IMR-90 (cell line): Measurements from ENCODE around the gene MACF1. TPM values are rescaled to one million over a fixed set of nuclear protein-coding genes. Genes with fewer than 3 reads are reported as not detected.

ENCODE experiments used
- ATAC-seq: fragments of 200-7000 bp; cut with Tn5 transposase; 2 replicates; pipeline ENCODE4 v1.9.1; 2020; ENCODE audit warnings: low read depth, mild to moderate bottlenecking, moderate library complexity
- BruUV-seq: library from RNA; stranded (reverse); fragments of 400-500 nt; replicated peaks from 2 replicates; lab custom pipeline; 2021; lab: Mats Ljungman, UMichigan
- CTCF ChIA-PET: fragments of 300-600 bp; formaldehyde crosslinking; extraction: SDS; loops from one replicate; lab custom pipeline; 2021; ENCODE audit warnings: antibody characterized with exemption; lab: Yijun Ruan, JAX
- POLR2A ChIA-PET: fragments of 300-600 bp; sonication (Branson Sonifier 250); formaldehyde crosslinking; loops from one replicate; lab custom pipeline; 2022; ENCODE audit warnings: antibody characterized with exemption; ENCODE audit not compliant: unreplicated experiment; lab: Charles Lee
- DNase-seq: peaks from one replicate; pipeline ENCODE4 v3.0.0; 2013
- H2AFZ ChIP-seq: replicated peaks from 2 replicates; pipeline ENCODE3; 2013; ENCODE audit warnings: low read length, mild to moderate bottlenecking; ENCODE audit not compliant: poor library complexity
- H2AK5ac ChIP-seq: 2 replicates; pipeline ENCODE4 v1.6.1; 2013; ENCODE audit warnings: low read depth, low read length, inconsistent platforms
- H2AK9ac ChIP-seq: replicated peaks from 2 replicates; pipeline ENCODE3; 2013; ENCODE audit warnings: mild to moderate bottlenecking, low read depth, low read length, moderate library complexity; ENCODE audit not compliant: poor library complexity
- H2BK120ac ChIP-seq: 2 replicates; pipeline ENCODE4 v1.6.1; 2013; ENCODE audit warnings: low read depth, low read length, inconsistent platforms
- H2BK15ac ChIP-seq: 3 replicates; pipeline ENCODE4 v1.6.1; 2013; ENCODE audit warnings: low read depth, low read length, inconsistent platforms
- H2BK20ac ChIP-seq: 2 replicates; pipeline ENCODE4 v1.6.1; 2013; ENCODE audit warnings: low read depth, mild to moderate bottlenecking, inconsistent platforms, low read length, moderate library complexity
- H2BK5ac ChIP-seq: 2 replicates; pipeline ENCODE4 v1.6.1; 2013; ENCODE audit warnings: mild to moderate bottlenecking, low read depth, low read length, inconsistent platforms; ENCODE audit not compliant: poor library complexity, severe bottlenecking
- H3K14ac ChIP-seq: replicated peaks from 2 replicates; pipeline ENCODE4 v1.6.1; 2013; ENCODE audit warnings: low read depth, low read length, inconsistent platforms
- H3K18ac ChIP-seq: 2 replicates; pipeline ENCODE4 v1.6.1; 2013; ENCODE audit warnings: low read depth, low read length, control low read depth
- H3K23ac ChIP-seq: 2 replicates; pipeline ENCODE4 v1.6.1; 2013; ENCODE audit warnings: low read depth, low read length, inconsistent platforms
- H3K27ac ChIP-seq: 2 replicates; pipeline ENCODE4 v1.5.1; 2013; ENCODE audit warnings: mild to moderate bottlenecking, control low read depth, low read length; ENCODE audit not compliant: insufficient read depth
- H3K27me3 ChIP-seq: 2 replicates; pipeline ENCODE4 v1.6.1; 2013; ENCODE audit warnings: low read length; ENCODE audit not compliant: control insufficient read depth, insufficient read depth
- H3K36me3 ChIP-seq: 2 replicates; pipeline ENCODE4 v1.6.1; 2013; ENCODE audit warnings: low read length, mixed read lengths; ENCODE audit not compliant: control insufficient read depth, insufficient read depth
- H3K4ac ChIP-seq: 2 replicates; pipeline ENCODE4 v1.6.1; 2013; ENCODE audit warnings: low read depth, low read length, inconsistent platforms
- H3K4me1 ChIP-seq: 2 replicates; pipeline ENCODE4 v1.6.1; 2013; ENCODE audit warnings: low read length, mixed read lengths; ENCODE audit not compliant: control insufficient read depth, insufficient read depth
- H3K4me2 ChIP-seq: 2 replicates; pipeline ENCODE4 v1.6.1; 2013; ENCODE audit warnings: low read depth, mild to moderate bottlenecking, control low read depth, low read length, moderate library complexity
- H3K4me3 ChIP-seq: 2 replicates; pipeline ENCODE4 v1.5.1; 2013; ENCODE audit warnings: low read depth, mild to moderate bottlenecking, control low read depth, low read length, moderate library complexity; ENCODE audit not compliant: insufficient read depth
- H3K56ac ChIP-seq: 2 replicates; pipeline ENCODE4 v1.6.1; 2013; ENCODE audit warnings: low read length, inconsistent platforms; ENCODE audit not compliant: insufficient read depth; ENCODE audit errors: extremely low read depth
- H3K79me1 ChIP-seq, 2 experiments: 2 replicates each; pipeline ENCODE4 v1.6.1; 2013; ENCODE audit warnings: low read length in 2 of 2, inconsistent platforms in 1 of 2, low read depth in 1 of 2
- H3K9ac ChIP-seq: 2 replicates; pipeline ENCODE4 v1.6.1; 2013; ENCODE audit warnings: low read depth, low read length, control low read depth
- H3K9me1 ChIP-seq: 2 replicates; pipeline ENCODE4 v1.6.1; 2013; ENCODE audit warnings: low read length, inconsistent platforms; ENCODE audit not compliant: insufficient read depth
- H3K9me3 ChIP-seq: 2 replicates; pipeline ENCODE4 v1.6.1; 2013; ENCODE audit warnings: low read length; ENCODE audit not compliant: control insufficient read depth, insufficient read depth
- H4K20me1 ChIP-seq: 2 replicates; pipeline ENCODE4 v1.6.1; 2013; ENCODE audit warnings: low read length, inconsistent platforms; ENCODE audit not compliant: insufficient read depth
- H4K5ac ChIP-seq: 2 replicates; pipeline ENCODE4 v1.6.1; 2013; ENCODE audit warnings: mild to moderate bottlenecking, low read depth, low read length, control low read depth
- H4K8ac ChIP-seq, 2 experiments: 2 replicates each; pipeline ENCODE4 v1.6.1; 2013; ENCODE audit warnings: low read depth in 2 of 2, low read length in 2 of 2, control low read depth in 1 of 2, inconsistent platforms in 1 of 2
- H4K91ac ChIP-seq: 2 replicates; pipeline ENCODE4 v1.6.1; 2013; ENCODE audit warnings: low read depth, low read length, inconsistent platforms; ENCODE audit not compliant: insufficient read depth
- BHLHE40 ChIP-seq: fragments of 150-350 bp; IDR thresholded peaks from 2 replicates; pipeline ENCODE4 v1.6.1; 2016; ENCODE audit warnings: mild to moderate bottlenecking, low read depth, low read length
- CHD1 ChIP-seq: IDR thresholded peaks from 2 replicates; pipeline ENCODE4 v1.6.1; 2012; ENCODE audit warnings: low read depth, low read length, improper control_type of control experiment
- MAFK ChIP-seq: IDR thresholded peaks from 2 replicates; pipeline ENCODE4 v1.6.1; 2012; ENCODE audit warnings: low read depth, low read length, improper control_type of control experiment
- MAZ ChIP-seq: IDR thresholded peaks from 2 replicates; pipeline ENCODE4 v1.6.1; 2012; ENCODE audit warnings: low read depth, mild to moderate bottlenecking, low read length, improper control_type of control experiment, moderate library complexity, borderline replicate concordance
- MXI1 ChIP-seq: IDR thresholded peaks from 2 replicates; pipeline ENCODE4 v1.6.1; 2012; ENCODE audit warnings: low read depth, mild to moderate bottlenecking, low read length, moderate library complexity, borderline replicate concordance
- RCOR1 ChIP-seq: IDR thresholded peaks from 2 replicates; pipeline ENCODE4 v1.6.1; 2012; ENCODE audit warnings: mild to moderate bottlenecking, low read length, improper control_type of control experiment; ENCODE audit not compliant: insufficient replicate concordance
- WGBS, 2 experiments: methylation state at CpG; one replicate each; pipeline versions ENCODE4 v1.1.5 to v1.1.7; 2013; ENCODE audit warnings: missing lambda C conversion rate in 2 of 2; ENCODE audit not compliant: insufficient read length in 1 of 2; ENCODE audit errors: extremely low coverage in 2 of 2; 5-methylcytosine and 5-hydroxymethylcytosine counted together
- dilution Hi-C: fragments of 300-500 bp; cut with HindIII; formaldehyde crosslinking; loops from one replicate; pipeline ENCODE4 v1.14.3; 2018; ENCODE audit warnings: low sequenced_read_pairs; ENCODE audit not compliant: unreplicated experiment
- in situ Hi-C: fragments of 300-500 bp; cut with MboI; formaldehyde crosslinking; loops from 3 replicates; pipeline ENCODE4 v1.14.3; 2019; ENCODE audit warnings: low sequenced_read_pairs, inconsistent platforms, mixed read lengths
- intact Hi-C: fragments of 100-400 bp; cut with micrococcal nuclease; formaldehyde crosslinking; loops from 2 replicates; pipeline ENCODE4 v1.10.0; 2022
- polyA plus RNA-seq, 3 experiments: library from polyadenylated mRNA; depleted of rRNA; stranded (reverse); fragments of >200 nt; gene quantifications; 2 replicates each; pipeline ENCODE4 v1.2.3, GENCODE V29; 2012; ENCODE audit warnings: low replicate concordance in 1 of 3
- total RNA-seq: library from RNA; depleted of rRNA; stranded (reverse); fragments of >200 nt; gene quantifications from 2 replicates; pipeline ENCODE4 v1.2.3, GENCODE V29; 2012
- TF ChIP-seq, protein P1 (sequence below): conservative IDR thresholded peaks from 2 replicates; pipeline ENCODE4 v1.5.1; 2012; ENCODE audit warnings: mild to moderate bottlenecking, low read depth, low read length, improper control_type of control experiment

MACF1 gene
- total and polyA plus RNA-seq, 2 of the 4 experiments (the other 2 are of a cell fraction) = 67.6 to 369 TPM

DNA sequence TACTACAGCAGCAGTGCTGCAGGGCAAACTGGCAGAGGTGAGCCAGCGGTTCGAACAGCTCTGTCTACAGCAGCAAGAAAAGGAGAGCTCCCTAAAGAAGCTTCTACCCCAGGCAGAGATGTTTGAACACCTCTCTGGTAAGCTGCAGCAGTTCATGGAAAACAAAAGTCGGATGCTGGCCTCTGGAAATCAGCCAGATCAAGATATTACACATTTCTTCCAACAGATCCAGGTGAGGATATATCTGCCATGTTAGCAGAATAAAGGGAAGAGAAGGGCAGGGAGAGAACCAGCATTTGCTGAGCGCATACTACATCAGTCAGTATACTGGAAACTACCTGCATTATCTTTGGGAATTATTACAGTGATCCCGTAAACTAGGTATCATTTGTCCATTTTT lies 157.0 kb downstream of the MACF1 start:
- BruUV-seq = no TSS peak
- ChIA-PET POLR2A (no interaction called here), CTCF (interaction anchor here (0.6 to 0.8 kb wide), 4 partner anchors 26 to 263 kb away, joined by 3 read pairs; no protein-coding TSS in a partner anchor)

More for the DNA sequence above, 157.0 kb downstream of the MACF1 start:
- H3K23ac ChIP-seq = no peak overlapping the region
- H3K18ac ChIP-seq = no peak overlapping the region
- H2AK5ac ChIP-seq = no peak overlapping the region
- in situ Hi-C loops (no loop called here), dilution Hi-C loops (loop anchor here (25.0 kb wide), 1 partner anchor 101 kb away; no protein-coding TSS in a partner anchor), intact Hi-C loops (no loop called here)
- H3K56ac ChIP-seq = no peak overlapping the region
- H3K27ac ChIP-seq = no peak overlapping the region
- no peaks in the 10 kb centered on the region for H3K9me1 ChIP-seq
- H3K4me2 ChIP-seq = no peak overlapping the region
- no peak overlapping the region for H4K5ac ChIP-seq
- H2BK120ac ChIP-seq = no peak overlapping the region
- TF ChIP-seq, protein P1, sequence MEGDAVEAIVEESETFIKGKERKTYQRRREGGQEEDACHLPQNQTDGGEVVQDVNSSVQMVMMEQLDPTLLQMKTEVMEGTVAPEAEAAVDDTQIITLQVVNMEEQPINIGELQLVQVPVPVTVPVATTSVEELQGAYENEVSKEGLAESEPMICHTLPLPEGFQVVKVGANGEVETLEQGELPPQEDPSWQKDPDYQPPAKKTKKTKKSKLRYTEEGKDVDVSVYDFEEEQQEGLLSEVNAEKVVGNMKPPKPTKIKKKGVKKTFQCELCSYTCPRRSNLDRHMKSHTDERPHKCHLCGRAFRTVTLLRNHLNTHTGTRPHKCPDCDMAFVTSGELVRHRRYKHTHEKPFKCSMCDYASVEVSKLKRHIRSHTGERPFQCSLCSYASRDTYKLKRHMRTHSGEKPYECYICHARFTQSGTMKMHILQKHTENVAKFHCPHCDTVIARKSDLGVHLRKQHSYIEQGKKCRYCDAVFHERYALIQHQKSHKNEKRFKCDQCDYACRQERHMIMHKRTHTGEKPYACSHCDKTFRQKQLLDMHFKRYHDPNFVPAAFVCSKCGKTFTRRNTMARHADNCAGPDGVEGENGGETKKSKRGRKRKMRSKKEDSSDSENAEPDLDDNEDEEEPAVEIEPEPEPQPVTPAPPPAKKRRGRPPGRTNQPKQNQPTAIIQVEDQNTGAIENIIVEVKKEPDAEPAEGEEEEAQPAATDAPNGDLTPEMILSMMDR = no peak
- TF ChIP-seq BHLHE40 (no peak), MAZ (no peak), RCOR1 (no peak), MAFK (no peak), CHD1 (no peak), MXI1 (no peak)
- H3K27me3 ChIP-seq = no peaks in the 10 kb centered on the region
- no peak overlapping the region for H3K4ac ChIP-seq
- peaks cover 10 to 29% of the 10 kb centered on the region in 2 experiments for H3K79me1 ChIP-seq
- no peak overlapping the region for H3K4me3 ChIP-seq
- no peak overlapping the region for H4K91ac ChIP-seq
- H3K4me1 ChIP-seq = no peaks in the 10 kb centered on the region
- no peak overlapping the region for H3K9ac ChIP-seq
- H2AK9ac ChIP-seq = no peak overlapping the region
- no peak overlapping the region for H2BK5ac ChIP-seq
- peaks cover 43% of the 10 kb centered on the region for H3K36me3 ChIP-seq
- H4K8ac ChIP-seq = no peak overlapping the region
- no peak overlapping the region for H2AFZ ChIP-seq
- H2BK20ac ChIP-seq = no peak overlapping the region
- H2BK15ac ChIP-seq = no peak overlapping the region
- H4K20me1 ChIP-seq = no peaks in the 10 kb centered on the region
- no peak for ATAC-seq
- WGBS, 2 experiments = no CpG with 5 or more reads among the region's 5 CpGs
- no peak for DNase-seq
- H3K14ac ChIP-seq = no peak overlapping the region
- H3K9me3 ChIP-seq = no peaks in the 10 kb centered on the region
